Tibial nerve (tissue), 3 donors: ENCODE results near the gene KCNC2.

Experiments used
- POLR2A ChIP-seq, 2 donors: fragments of 450-650 bp; IDR thresholded peaks; one replicate each; pipeline ENCODE4 v1.6.1; 2017; ENCODE audit warnings: antibody characterized with exemption in 2 of 2, mild to moderate bottlenecking in 2 of 2, moderate library complexity in 2 of 2
- TF ChIP-seq, protein P1 (sequence below), 5 experiments: fragments of 200-600 bp in 3 of 5; fragments of 450-650 bp in 2 of 5; sonication (generic) in 3 of 5; IDR thresholded peaks; one replicate each; pipeline ENCODE4 v1.5.1; 2016 to 2019; ENCODE audit warnings: antibody characterized with exemption in 5 of 5, mild to moderate bottlenecking in 3 of 5, moderate library complexity in 2 of 5

GRCh38 chr12:75155962-75156361, 53.7 kb downstream of the KCNC2 start:
- no peak for TF ChIP-seq POLR2A (IDR thresholded peaks at IDR 0.05)
- TF ChIP-seq, protein P1, sequence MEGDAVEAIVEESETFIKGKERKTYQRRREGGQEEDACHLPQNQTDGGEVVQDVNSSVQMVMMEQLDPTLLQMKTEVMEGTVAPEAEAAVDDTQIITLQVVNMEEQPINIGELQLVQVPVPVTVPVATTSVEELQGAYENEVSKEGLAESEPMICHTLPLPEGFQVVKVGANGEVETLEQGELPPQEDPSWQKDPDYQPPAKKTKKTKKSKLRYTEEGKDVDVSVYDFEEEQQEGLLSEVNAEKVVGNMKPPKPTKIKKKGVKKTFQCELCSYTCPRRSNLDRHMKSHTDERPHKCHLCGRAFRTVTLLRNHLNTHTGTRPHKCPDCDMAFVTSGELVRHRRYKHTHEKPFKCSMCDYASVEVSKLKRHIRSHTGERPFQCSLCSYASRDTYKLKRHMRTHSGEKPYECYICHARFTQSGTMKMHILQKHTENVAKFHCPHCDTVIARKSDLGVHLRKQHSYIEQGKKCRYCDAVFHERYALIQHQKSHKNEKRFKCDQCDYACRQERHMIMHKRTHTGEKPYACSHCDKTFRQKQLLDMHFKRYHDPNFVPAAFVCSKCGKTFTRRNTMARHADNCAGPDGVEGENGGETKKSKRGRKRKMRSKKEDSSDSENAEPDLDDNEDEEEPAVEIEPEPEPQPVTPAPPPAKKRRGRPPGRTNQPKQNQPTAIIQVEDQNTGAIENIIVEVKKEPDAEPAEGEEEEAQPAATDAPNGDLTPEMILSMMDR (IDR thresholded peaks at IDR 0.05), result no peak
